Measurements from ENCODE around the gene SAPCD1.

- TF ChIP-seq CTCF (IDR thresholded peaks at IDR 0.05) (no peak), EZH2 (IDR thresholded peaks at IDR 0.05; ENCODE audit: borderline replicate concordance, insufficient read depth, low read depth, low read length, poor library complexity, severe bottlenecking) (no peak)
Measured at GRCh38 chr6:31776989-31777666, 14.7 kb downstream of the SAPCD1 start, which contains the start of gene VWA7.

Measured in B cell (primary cell).